NOMO-1 treated with dmso at 0.1 percent for 144 hours (cell line): ENCODE data around the gene DOCK3.
"Not testable (repeated sequence)": the region's sequence is repeated elsewhere in the genome, so short reads cannot be mapped to it uniquely, and the experiment has no call there.

Experiments used
- DNase-seq: peaks from one replicate; lab custom pipeline; 2025; ENCODE audit not compliant: unreplicated experiment; lab: John Stamatoyannopoulos, UW

Gene DOCK3

GRCh38 chr3:50873376-50874157 is 198.8 kb downstream of the DOCK3 start:
- DNase-seq, result no peak

- DNase-seq, result not testable (repeated sequence)
Observed at GRCh38 chr3:50874876-50875275, 200.1 kb downstream of the DOCK3 start.

- DNase-seq, result no peak
Observed at GRCh38 chr3:50876947-50877346, 202.2 kb downstream of the DOCK3 start.

- DNase-seq, result not testable (repeated sequence)
Observed at GRCh38 chr3:50882733-50883132, 208.0 kb downstream of the DOCK3 start.

- DNase-seq, result no peak
Observed at GRCh38 chr3:50883755-50884154, 209.0 kb downstream of the DOCK3 start.

- no peak for DNase-seq
Observed at GRCh38 chr3:50885070-50885850, 210.5 kb downstream of the DOCK3 start.

GRCh38 chr3:50890688-50891344 is 216.1 kb downstream of the DOCK3 start:
- no peak for DNase-seq

- not testable (repeated sequence) for DNase-seq
Observed at GRCh38 chr3:50901097-50901496, 226.4 kb downstream of the DOCK3 start.

GRCh38 chr3:50912746-50913145 is 238.0 kb downstream of the DOCK3 start:
- DNase-seq, result no peak

GRCh38 chr3:50913260-50913659 is 238.5 kb downstream of the DOCK3 start:
- DNase-seq, result no peak

- not testable (repeated sequence) for DNase-seq
Observed at GRCh38 chr3:50922071-50922470, 247.3 kb downstream of the DOCK3 start.

- DNase-seq, result no peak
Observed at GRCh38 chr3:50923955-50924354, 249.2 kb downstream of the DOCK3 start.

GRCh38 chr3:50924638-50925037 is 249.9 kb downstream of the DOCK3 start:
- no peak for DNase-seq

- no peak for DNase-seq
Observed at GRCh38 chr3:50926868-50927267, 252.1 kb downstream of the DOCK3 start.

- DNase-seq, result no peak
Observed at GRCh38 chr3:50930371-50931208, 255.9 kb downstream of the DOCK3 start.

- DNase-seq, result not testable (repeated sequence)
Observed at GRCh38 chr3:50932918-50933317, 258.2 kb downstream of the DOCK3 start.

- DNase-seq, result no peak
Observed at GRCh38 chr3:50936389-50936788, 261.7 kb downstream of the DOCK3 start.

GRCh38 chr3:50947419-50947818 is 272.7 kb downstream of the DOCK3 start:
- DNase-seq, result no peak

- DNase-seq, result no peak
Observed at GRCh38 chr3:50950591-50950990, 275.9 kb downstream of the DOCK3 start.

GRCh38 chr3:50953825-50954414 is 279.2 kb downstream of the DOCK3 start:
- DNase-seq, result no peak
